Muscle of leg (tissue), 11 donors: ENCODE data around the gene ZRANB1. TPM values are rescaled to one million over a fixed set of nuclear protein-coding genes. Genes with fewer than 3 reads are reported as not detected.
"Not testable (repeated sequence)": the region's sequence is repeated elsewhere in the genome, so short reads cannot be mapped to it uniquely, and the experiment has no call there.

ENCODE experiments used
- DNase-seq: peaks from one replicate; pipeline ENCODE4 v3.0.0; 2013
- H3K27ac ChIP-seq: one replicate; pipeline ENCODE4 v1.5.1; 2013; ENCODE audit warnings: mild to moderate bottlenecking, low read length, control low read depth
- H3K27me3 ChIP-seq: one replicate; pipeline ENCODE4 v1.6.1; 2013; ENCODE audit warnings: low read length; ENCODE audit not compliant: control insufficient read depth, insufficient read depth
- H3K36me3 ChIP-seq: one replicate; pipeline ENCODE4 v1.6.1; 2013; ENCODE audit warnings: low read length; ENCODE audit not compliant: control insufficient read depth, insufficient read depth
- H3K4me1 ChIP-seq: one replicate; pipeline ENCODE4 v1.6.1; 2013; ENCODE audit warnings: low read length; ENCODE audit not compliant: control insufficient read depth, insufficient read depth
- H3K4me3 ChIP-seq: one replicate; pipeline ENCODE4 v1.5.1; 2013; ENCODE audit warnings: low read length, control low read depth
- H3K9me3 ChIP-seq: replicated peaks from 2 replicates; pipeline ENCODE4 v1.6.1; 2013; ENCODE audit warnings: low read depth, low read length; ENCODE audit not compliant: control insufficient read depth
- WGBS: methylation state at CpG from one replicate; pipeline ENCODE4 v1.1.5; 2013; ENCODE audit warnings: missing lambda C conversion rate; ENCODE audit not compliant: insufficient coverage; 5-methylcytosine and 5-hydroxymethylcytosine counted together
- polyA plus RNA-seq, 8 donors: library from polyadenylated mRNA; unstranded; fragments of 120-200 nt; gene quantifications; one replicate each; pipeline versions ENCODE4 v1.2.1 to v1.2.3, GENCODE V29; 2013; ENCODE audit warnings: inconsistent platforms in 1 of 8, low replicate concordance in 1 of 8; ENCODE audit not compliant: insufficient read length in 8 of 8, insufficient read depth in 1 of 8
- total RNA-seq: library from RNA; stranded (reverse); fragments of 120-200 nt; gene quantifications from one replicate; pipeline ENCODE4 v1.2.4, GENCODE V29; 2013

ZRANB1 gene
- total and polyA plus RNA-seq, 9 donors = 15.2 to 24.7 (median 18.7) TPM

DNA sequence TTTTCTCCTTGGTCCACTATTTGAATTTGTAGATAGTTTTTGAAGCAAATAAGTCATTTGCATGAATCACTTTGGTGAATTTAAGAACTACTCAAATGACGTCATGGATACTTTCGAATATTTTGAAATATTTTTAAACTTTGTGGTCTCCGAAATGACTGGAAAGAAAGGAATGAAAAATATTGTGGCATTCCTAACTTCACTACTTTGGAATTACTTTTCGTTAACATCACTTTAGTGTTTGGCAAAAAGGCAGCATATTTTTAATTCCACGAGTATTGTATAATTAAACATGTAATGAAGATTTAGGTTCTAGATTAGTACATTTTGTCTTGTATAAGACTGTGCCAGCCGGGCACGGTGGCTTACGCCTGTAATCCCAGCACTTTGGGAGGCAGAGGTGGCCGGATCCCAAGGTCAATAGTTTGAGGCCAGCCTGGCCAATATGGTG, 35.3 kb upstream of the ZRANB1 start:
- WGBS = no CpG with 5 or more reads among the region's 9 CpGs
- no peak overlapping the region for H3K4me3 ChIP-seq
- H3K27me3 ChIP-seq = peaks cover 2% of the 10 kb centered on the region
- no peak overlapping the region for H3K27ac ChIP-seq
- no peak for DNase-seq
- no peaks in the 10 kb centered on the region for H3K9me3 ChIP-seq
- H3K4me1 ChIP-seq = peaks cover 4% of the 10 kb centered on the region
- H3K36me3 ChIP-seq = no peaks in the 10 kb centered on the region

DNA sequence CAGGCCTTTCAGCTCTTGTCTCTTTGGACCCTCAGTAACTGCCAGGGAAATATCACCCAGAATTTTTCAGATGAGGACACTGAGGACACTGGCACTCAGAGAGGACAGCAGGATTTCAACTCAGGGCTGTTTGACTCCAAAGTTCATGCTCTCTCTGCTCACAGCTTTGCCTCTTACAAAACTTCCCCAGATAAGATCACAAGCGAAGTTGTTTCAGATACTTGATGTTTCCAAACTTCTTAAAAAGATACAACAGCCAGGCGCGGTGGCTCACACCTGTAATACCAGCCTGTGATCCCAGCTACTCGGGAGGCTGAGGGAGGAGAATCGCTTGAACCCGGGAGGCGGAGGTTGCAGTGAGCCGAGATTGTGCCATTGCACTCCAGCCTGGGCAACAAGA, 32.4 kb upstream of the ZRANB1 start:
- WGBS = 100% methylated on average over 1 of the region's 8 CpGs
- DNase-seq = no peak
- Histone ChIP-seq H3K4me3 (no peak overlapping the region), H3K27me3 (no peaks in the 10 kb centered on the region), H3K36me3 (no peaks in the 10 kb centered on the region), H3K27ac (no peak overlapping the region), H3K9me3 (no peaks in the 10 kb centered on the region), H3K4me1 (peaks cover 4% of the 10 kb centered on the region)

DNA sequence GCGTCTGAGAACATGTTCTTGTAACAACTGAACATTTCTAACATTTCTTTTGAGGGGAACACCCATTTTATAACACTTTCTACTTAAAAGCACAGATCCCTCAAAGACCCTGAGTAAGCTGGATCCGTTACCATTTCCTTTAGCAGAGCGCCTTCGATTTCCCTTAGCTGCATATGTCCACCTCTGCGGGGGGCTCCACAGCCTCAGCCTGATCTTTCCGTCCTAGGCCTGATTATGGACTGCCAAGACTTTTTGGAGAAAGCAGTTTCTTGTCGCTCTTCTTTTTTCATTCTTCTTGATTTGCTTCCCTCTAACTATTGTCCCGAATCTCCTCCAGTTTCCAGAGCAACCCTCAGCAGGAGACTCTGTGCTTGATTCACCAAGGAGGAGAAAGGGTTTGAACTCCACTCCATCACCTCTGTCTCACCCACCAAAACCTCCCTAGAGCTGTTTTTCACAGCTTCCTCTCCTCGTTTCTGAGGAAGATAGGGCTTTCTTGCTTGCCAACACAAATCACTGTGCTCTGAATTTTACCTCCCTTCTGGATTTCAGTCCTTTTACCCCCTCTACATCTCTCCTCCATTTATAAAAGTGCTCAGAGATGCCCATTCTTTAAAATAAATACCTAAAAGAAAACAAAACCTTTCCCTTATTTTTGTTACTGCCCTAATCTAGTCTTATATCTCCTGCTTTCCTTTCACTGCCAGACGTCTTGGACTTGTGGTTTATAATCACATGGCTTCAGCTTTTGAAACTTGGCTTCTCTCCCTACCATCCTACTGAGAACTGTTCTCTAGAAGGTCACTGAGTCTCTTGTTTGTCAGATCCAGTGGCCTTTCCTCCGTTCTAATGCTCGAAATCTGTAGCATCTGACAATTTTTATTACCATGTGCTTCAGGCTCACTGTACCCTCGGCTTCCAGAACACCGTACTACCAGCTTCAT, 30.5 kb upstream of the ZRANB1 start:
- Histone ChIP-seq H3K27me3 (no peaks in the 10 kb centered on the region), H3K4me3 (no peak overlapping the region), H3K9me3 (no peaks in the 10 kb centered on the region), H3K4me1 (peaks cover 6% of the 10 kb centered on the region), H3K27ac (no peak overlapping the region), H3K36me3 (no peaks in the 10 kb centered on the region)
- 53% methylated on average over 12 of the region's 14 CpGs for WGBS
- peak; percentile 34 for DNase-seq

GRCh38 chr10:124912101-124912886, 29.6 kb upstream of the ZRANB1 start:
- Histone ChIP-seq H3K27ac (no peak overlapping the region), H3K4me1 (peaks cover 6% of the 10 kb centered on the region), H3K4me3 (no peak overlapping the region), H3K9me3 (no peaks in the 10 kb centered on the region), H3K36me3 (no peaks in the 10 kb centered on the region), H3K27me3 (no peaks in the 10 kb centered on the region)
- WGBS = 80% methylated on average over 5 of the region's 5 CpGs
- no peak for DNase-seq

GRCh38 chr10:124913167-124913566, 28.8 kb upstream of the ZRANB1 start:
- no CpG with 5 or more reads among the region's 3 CpGs for WGBS
- peaks cover 7% of the 10 kb centered on the region for H3K4me1 ChIP-seq
- H3K36me3 ChIP-seq = no peaks in the 10 kb centered on the region
- no peaks in the 10 kb centered on the region for H3K27me3 ChIP-seq
- H3K9me3 ChIP-seq = no peaks in the 10 kb centered on the region
- H3K27ac ChIP-seq = no peak overlapping the region
- H3K4me3 ChIP-seq = no peak overlapping the region
- no peak for DNase-seq

DNA sequence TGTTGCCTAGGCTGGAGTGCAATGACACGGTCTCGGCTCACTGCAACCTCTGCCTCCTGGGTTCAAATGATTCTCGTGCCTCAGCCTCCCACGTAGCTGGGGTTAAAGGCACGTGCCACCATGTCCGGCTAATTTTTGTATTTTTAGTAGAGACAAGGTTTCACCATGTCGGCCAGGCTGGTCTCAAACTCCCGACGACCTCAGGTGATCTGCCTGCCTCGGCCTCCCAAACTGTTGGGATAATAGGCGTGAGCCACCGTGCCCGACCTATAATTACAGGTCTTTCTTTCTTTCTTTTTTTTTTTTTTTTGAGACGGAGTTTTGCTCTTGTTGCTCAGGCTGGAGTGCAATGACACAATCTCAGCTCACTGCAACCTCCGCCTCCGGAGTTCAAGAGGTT, 27.5 kb upstream of the ZRANB1 start:
- not testable (repeated sequence) for H3K9me3 ChIP-seq, H3K4me3 ChIP-seq, H3K27ac ChIP-seq, DNase-seq, H3K36me3 ChIP-seq, H3K27me3 ChIP-seq
- WGBS = 95% methylated on average over 13 of the region's 16 CpGs
- peaks cover 11% of the 10 kb centered on the region for H3K4me1 ChIP-seq

DNA sequence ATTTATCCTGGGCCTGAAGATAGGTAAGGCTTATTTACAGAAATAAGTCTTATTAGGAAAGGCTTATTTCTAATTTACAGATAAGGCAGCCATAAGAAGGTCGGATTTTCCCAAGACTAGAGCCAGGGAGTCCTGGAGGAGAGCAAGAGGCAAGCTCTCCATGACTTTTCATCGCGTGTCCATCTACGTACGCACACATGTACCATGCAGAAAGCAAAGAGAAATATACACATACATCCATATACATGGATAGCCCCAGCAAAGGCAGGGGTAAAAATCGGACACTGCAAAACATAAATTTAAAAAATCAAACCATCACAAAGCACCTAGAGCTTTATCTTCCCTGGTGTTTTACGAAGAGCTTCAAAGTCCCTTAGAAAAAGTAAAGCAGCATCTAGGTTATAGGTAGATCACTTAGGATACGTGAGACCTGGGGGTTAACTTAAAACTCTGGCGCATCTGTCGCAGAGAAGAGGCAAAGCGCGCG, 25.8 kb upstream of the ZRANB1 start:
- peak overlapping the region; percentile 78 for H3K27ac ChIP-seq
- H3K4me1 ChIP-seq = peaks cover 10% of the 10 kb centered on the region
- 0% methylated on average over 6 of the region's 13 CpGs for WGBS
- no peaks in the 10 kb centered on the region for H3K9me3 ChIP-seq
- peak; percentile 52 for DNase-seq
- no peaks in the 10 kb centered on the region for H3K36me3 ChIP-seq
- H3K4me3 ChIP-seq = peak overlapping the region; percentile 48
- no peaks in the 10 kb centered on the region for H3K27me3 ChIP-seq

DNA sequence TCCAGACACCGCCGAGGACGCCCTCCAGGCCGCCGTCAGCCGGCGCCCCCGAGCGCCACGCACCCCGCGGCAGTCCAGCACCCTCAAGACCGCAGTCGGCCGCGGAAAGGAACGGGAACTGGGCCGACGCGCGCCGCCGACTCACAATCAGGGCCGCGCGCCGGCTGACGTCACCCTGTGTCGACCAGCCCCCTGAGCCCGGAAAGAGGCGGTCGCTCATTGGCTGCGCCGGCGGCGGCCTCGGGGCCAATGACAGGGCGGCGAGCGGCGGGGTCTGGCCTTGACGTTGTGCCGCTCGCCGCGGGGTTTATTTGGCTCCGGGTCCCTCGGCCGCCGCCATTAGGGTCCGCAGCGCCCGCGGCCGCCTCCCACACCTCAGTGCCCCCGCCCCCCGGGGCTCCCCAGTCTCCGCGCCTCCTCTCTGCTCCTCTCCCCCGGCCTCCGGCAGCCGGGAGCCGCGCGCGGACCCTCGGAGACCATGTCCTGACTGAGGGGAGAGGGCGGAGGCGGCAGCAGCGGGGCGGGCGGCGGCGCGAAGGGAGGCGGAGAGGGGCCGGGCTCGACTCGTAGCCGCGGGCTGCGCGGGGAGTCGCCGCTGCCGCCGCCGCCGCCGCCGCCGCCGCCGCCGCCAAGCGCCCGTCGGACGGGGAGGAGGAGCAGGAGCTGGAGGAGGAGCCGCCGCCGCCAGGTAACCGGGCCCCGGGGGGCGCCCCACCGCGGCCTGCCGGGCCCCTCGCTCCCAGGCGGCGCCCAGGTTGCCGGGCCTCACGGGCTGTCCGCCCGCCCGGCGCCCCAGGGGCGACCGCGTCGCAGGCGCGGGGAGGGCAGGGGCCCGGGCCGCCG, 25.1 kb upstream of the ZRANB1 start:
- under 1% methylated on average over 126 of the region's 126 CpGs for WGBS
- Histone ChIP-seq H3K27ac (peak overlapping the region; percentile 98), H3K9me3 (no peaks in the 10 kb centered on the region), H3K4me1 (peaks cover 7% of the 10 kb centered on the region), H3K36me3 (no peaks in the 10 kb centered on the region), H3K4me3 (peak overlapping the region; percentile 76), H3K27me3 (no peaks in the 10 kb centered on the region)
- DNase-seq = peak; percentile 99

- Histone ChIP-seq H3K36me3 (peaks cover 1% of the 10 kb centered on the region), H3K4me3 (peak overlapping the region; percentile 76), H3K27me3 (no peaks in the 10 kb centered on the region), H3K27ac (peak overlapping the region; percentile 98), H3K9me3 (no peaks in the 10 kb centered on the region), H3K4me1 (peaks cover 7% of the 10 kb centered on the region)
- peak; percentile 86 for DNase-seq
- under 1% methylated on average over 38 of the region's 46 CpGs for WGBS
Measured at GRCh38 chr10:124917428-124918190, 24.3 kb upstream of the ZRANB1 start.
